Subcutaneous adipose tissue (tissue), 4 donors: ENCODE results near the gene NRXN2. TPM values are rescaled to one million over a fixed set of nuclear protein-coding genes. Genes with fewer than 3 reads are reported as not detected.

Source experiments
- total RNA-seq, 4 donors: library from RNA; depleted of rRNA; stranded (reverse); fragments of >200 nt; gene quantifications; one replicate each; pipeline ENCODE4 v1.1.0, GENCODE V29; 2016
- TF ChIP-seq, protein P1 (sequence below): fragments of 450-650 bp; IDR thresholded peaks from one replicate; pipeline ENCODE4 v1.5.1; 2016; ENCODE audit warnings: low read depth, mild to moderate bottlenecking, control low read depth, antibody characterized with exemption, moderate library complexity

The NRXN2 gene
- total RNA-seq, 4 donors from 2014 or later: 0.16 to 7.0 (median 2.9) TPM

DNA sequence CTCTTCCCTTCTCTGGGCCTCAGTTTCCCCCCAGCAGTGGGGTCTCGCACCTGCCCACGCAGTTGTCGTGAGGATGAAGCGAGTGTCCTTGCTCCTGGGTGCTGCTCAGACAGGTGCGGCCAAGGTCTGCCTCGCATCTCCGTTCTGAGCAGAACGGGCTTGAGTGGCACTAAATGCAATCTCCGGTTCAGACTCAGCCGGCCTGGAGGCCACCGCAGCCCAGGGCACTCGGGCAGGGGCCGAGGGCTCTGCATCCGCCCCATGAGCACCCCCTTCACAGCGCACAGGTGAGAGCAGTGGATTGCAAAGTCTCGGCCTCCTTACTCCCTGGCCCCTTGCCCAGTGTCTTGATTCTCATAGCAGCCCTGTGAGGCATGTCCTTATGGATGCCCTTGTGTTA lies 162.1 kb downstream of the NRXN2 start:
- TF ChIP-seq, protein P1, sequence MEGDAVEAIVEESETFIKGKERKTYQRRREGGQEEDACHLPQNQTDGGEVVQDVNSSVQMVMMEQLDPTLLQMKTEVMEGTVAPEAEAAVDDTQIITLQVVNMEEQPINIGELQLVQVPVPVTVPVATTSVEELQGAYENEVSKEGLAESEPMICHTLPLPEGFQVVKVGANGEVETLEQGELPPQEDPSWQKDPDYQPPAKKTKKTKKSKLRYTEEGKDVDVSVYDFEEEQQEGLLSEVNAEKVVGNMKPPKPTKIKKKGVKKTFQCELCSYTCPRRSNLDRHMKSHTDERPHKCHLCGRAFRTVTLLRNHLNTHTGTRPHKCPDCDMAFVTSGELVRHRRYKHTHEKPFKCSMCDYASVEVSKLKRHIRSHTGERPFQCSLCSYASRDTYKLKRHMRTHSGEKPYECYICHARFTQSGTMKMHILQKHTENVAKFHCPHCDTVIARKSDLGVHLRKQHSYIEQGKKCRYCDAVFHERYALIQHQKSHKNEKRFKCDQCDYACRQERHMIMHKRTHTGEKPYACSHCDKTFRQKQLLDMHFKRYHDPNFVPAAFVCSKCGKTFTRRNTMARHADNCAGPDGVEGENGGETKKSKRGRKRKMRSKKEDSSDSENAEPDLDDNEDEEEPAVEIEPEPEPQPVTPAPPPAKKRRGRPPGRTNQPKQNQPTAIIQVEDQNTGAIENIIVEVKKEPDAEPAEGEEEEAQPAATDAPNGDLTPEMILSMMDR: no peak

DNA sequence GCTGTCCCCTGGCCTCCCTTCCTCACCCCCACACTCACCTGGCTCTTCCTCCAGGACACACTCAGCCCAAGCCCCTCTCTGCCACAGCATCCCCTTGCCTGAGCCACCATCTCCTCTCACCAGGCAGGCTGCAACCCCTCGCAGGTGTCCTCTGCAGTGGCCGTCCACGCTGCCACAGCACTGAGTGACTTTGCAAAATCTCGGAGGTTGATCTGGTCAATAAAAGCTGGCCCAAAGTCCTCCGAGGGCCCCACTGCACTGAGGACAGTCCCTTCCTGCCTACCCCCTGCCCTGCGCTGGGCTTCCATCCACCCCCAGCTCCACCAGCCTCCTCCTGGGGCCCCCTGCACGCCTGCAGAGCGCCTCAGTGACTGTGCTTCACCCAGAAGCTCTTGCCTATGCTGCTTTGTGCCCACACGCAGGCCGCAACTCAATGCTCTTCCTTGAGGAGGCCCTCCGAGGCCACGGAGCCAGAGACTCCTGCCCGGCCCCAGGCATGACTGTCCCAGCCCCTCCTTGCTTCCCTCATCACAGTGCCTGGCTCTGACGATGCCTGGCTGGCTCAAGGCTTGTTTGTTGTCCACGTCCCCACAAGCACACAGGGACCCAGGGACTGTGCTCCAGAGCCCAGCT lies 162.7 kb downstream of the NRXN2 start:
- TF ChIP-seq, protein P1: no peak

DNA sequence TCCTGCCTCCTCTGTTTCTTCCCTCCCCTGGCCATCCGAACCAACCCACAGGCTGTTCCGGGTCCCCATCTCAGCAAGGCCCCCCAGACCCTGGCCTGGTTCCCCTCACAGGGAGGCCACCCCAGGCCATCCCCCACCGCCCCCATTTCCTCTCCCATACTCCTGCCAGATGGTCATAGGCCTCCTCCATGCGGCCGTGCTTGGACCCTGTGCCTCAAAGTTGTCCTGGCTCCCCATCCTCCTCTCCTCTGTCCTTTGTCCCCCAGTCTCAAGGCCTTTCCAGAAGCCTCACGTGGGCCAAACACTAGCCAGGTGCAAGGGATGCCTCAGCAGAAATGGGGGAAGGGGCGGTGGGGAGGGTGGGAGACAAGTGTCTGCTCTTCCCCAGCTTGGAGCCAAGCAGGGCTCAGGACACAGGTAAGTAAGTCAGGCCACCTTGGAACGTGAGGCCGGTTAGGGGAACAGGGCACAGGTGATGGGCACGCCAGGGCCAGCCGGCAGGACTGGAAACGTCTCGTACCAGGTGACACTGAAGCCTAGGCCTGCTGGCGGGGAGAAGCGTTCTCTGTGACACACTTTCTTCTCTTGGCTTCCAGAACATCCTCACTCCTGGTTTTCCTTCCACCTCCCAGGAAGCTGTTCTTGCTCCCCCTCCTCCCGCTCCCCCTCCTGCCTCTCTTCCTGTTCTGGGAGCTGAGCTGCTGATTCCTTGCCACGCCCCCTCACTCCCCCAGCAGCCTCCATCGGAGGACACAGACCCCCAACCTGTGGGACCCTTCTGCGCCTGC lies 163.5 kb downstream of the NRXN2 start:
- TF ChIP-seq, protein P1: no peak

DNA sequence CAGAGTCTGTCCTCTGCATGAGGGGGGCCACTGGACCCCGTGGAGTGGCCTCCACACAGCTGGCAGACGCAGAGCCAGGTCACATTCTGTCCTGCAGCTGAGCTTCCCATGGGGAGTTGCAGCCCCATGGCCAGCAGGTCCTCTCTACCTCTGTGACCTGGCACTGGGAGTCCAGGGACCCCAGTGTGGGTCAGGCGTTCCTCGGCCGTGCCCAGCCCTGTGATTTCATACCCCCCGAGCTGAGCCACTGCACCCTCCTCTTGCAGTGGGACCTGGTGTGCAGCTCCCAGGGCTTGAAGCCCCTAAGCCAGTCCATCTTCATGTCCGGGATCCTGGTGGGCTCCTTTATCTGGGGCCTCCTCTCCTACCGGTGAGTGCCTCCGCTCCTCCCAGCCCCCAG lies 164.1 kb downstream of the NRXN2 start:
- TF ChIP-seq, protein P1: no peak

DNA sequence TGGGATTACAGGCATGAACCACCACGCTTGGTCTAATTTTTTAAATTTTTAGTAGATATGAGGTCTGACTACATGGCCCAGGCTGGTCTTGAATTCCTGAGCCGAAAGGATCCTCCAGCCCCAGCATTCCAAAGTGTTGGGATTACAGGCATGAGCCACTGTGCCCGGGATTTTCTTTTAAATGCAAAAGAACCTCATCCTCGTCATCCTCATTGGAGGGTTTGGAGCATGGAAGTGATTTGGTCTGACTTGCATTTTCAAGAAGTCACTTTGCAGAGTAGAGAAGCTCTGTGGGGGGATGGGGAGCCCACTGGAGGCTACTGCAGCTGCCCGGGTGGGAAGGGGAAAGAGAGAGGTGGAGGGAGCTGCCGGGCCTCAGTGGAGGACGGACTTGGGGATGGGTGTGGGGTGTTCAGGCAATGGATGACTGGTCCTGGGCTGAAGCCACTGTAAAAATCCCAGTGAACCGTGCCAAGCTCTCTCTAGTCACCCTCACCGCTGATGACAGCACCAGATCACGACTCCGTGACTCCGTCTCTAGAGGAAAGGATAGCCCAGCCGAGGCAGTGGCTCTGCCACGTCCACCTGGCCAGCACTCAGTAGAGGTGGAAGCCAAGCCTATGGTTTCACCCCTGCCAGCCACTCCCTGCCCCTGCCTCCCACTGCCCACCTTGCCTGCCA lies 164.8 kb downstream of the NRXN2 start:
- TF ChIP-seq, protein P1: no peak

DNA sequence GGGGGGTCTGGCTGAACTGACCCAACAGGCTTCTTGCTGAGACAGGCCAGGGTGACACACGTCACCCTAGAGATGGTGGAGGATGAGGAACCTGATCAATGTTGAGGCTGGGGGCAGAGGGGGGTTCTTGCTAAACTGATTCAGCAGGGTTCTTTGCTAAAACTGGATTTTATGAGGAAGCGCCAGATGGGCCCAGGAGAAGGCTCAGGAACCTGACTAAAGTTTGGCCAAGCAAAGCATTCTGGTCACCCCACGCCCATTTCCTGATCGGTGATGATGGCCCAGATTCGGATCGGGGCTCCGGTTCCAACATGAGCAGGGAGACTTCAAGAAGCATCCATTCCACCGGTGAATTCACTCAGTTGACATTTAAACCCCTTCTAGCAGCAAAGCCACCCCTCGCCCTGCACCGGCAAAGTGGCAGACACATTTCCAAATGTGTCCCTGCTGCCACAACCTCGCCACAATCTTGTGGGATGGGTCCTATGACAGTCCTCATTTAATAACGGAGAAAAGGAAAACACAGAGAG lies 166.2 kb downstream of the NRXN2 start:
- TF ChIP-seq, protein P1: no peak

Other genes starting within 250 kb of the NRXN2 start
- not detected for gene SLC22A11, start 167.3 kb downstream of the NRXN2 start, total RNA-seq
- gene SLC22A12, start 132.0 kb downstream of the NRXN2 start, total RNA-seq: not detected
- 10 to 100 TPM in 3 of 4 donors, 1 to 10 TPM in 1; 6.8 to 47.5 (median 14.6) TPM for gene RASGRP2, start 20.9 kb upstream of the NRXN2 start, total RNA-seq
- gene PYGM, start 36.8 kb upstream of the NRXN2 start, total RNA-seq: 10 to 100 TPM in 1 of 4 donors, 1 to 10 TPM in 2, under 1 TPM in 1; 0.51 to 63.7 (median 4.4) TPM
- gene SF1, start 55.3 kb upstream of the NRXN2 start, total RNA-seq: 100 to 1,000 TPM; 215 to 388 (median 273) TPM
- 10 to 100 TPM in 2 of 4 donors, 1 to 10 TPM in 2; 5.9 to 14.3 (median 9.1) TPM for gene MAP4K2, start 80.0 kb upstream of the NRXN2 start, total RNA-seq
- gene MEN1, start 87.4 kb upstream of the NRXN2 start, total RNA-seq: 10 to 100 TPM in 3 of 4 donors, 1 to 10 TPM in 1; 8.6 to 15.8 (median 13.4) TPM
- gene CDC42BPG, start 121.5 kb upstream of the NRXN2 start, total RNA-seq: under 1 TPM in 3 of 4 donors, not detected in 1; 0.17 to 0.38 (median 0.22) TPM
- 100 to 1,000 TPM in 1 of 4 donors, 10 to 100 TPM in 3; 37.2 to 108 (median 46.4) TPM for gene EHD1, start 155.4 kb upstream of the NRXN2 start, total RNA-seq
- gene ATG2A, start 194.0 kb upstream of the NRXN2 start, total RNA-seq: 10 to 100 TPM; 12.4 to 47.7 (median 22.2) TPM
- gene PPP2R5B, start 201.5 kb upstream of the NRXN2 start, total RNA-seq: 10 to 100 TPM in 2 of 4 donors, 1 to 10 TPM in 2; 8.8 to 19.8 (median 14.3) TPM
- not detected for gene GPHA2, start 212.7 kb upstream of the NRXN2 start, total RNA-seq
- not detected for gene MAJIN, start 248.9 kb upstream of the NRXN2 start, total RNA-seq